ENCODE results near the gene SCARB1.

SCARB1 gene

GRCh38 chr12:124864326-124864752, 675 bp upstream of the SCARB1 start:
- CTCF ChIA-PET: interaction anchor here (0.7 to 0.8 kb wide), 2 partner anchors 69 to 578 kb away, joined by 3 read pairs; no protein-coding TSS in a partner anchor
- Histone ChIP-seq H3K9me3 (ENCODE audit: control insufficient read depth, insufficient read depth, low read depth, low read length) (no peaks in the 10 kb centered on the region), H3K4me1 (ENCODE audit: control insufficient read depth, insufficient read depth, low read length) (no peaks in the 10 kb centered on the region; the same call in none of the 2 replicates), H3K27ac (ENCODE audit: extremely low read depth, low read depth, low read length) (peak overlapping the region; percentile 47; the same call in 1 of the 2 replicates), H3K4me3 (ENCODE audit: low read depth, low read length) (peak overlapping the region; percentile 17), H3K36me3 (ENCODE audit: control insufficient read depth in 2 of 2, insufficient read depth in 1 of 2, low read length in 2 of 2) (peaks cover 5 to 13% of the 10 kb centered on the region in 2 experiments; a peak in 2 of 3 replicates)
- TF ChIP-seq, protein P1, sequence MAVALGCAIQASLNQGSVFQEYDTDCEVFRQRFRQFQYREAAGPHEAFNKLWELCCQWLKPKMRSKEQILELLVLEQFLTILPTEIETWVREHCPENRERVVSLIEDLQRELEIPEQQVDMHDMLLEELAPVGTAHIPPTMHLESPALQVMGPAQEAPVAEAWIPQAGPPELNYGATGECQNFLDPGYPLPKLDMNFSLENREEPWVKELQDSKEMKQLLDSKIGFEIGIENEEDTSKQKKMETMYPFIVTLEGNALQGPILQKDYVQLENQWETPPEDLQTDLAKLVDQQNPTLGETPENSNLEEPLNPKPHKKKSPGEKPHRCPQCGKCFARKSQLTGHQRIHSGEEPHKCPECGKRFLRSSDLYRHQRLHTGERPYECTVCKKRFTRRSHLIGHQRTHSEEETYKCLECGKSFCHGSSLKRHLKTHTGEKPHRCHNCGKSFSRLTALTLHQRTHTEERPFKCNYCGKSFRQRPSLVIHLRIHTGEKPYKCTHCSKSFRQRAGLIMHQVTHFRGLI (tag by site-specific recombination; IDR thresholded peaks at IDR 0.05): 0 out of 2 replicates have a peak, but pooled peaks have one; percentile 37
- TF ChIP-seq ZNF488 (tag by site-specific recombination; IDR thresholded peaks at IDR 0.05): no peak
- no peak for TF ChIP-seq ZNF19 (tag by site-specific recombination; IDR thresholded peaks at IDR 0.05; ENCODE audit: low read depth)
- TF ChIP-seq ZBTB1 (tag by site-specific recombination; IDR thresholded peaks at IDR 0.05): no peak
- TF ChIP-seq, protein P2, sequence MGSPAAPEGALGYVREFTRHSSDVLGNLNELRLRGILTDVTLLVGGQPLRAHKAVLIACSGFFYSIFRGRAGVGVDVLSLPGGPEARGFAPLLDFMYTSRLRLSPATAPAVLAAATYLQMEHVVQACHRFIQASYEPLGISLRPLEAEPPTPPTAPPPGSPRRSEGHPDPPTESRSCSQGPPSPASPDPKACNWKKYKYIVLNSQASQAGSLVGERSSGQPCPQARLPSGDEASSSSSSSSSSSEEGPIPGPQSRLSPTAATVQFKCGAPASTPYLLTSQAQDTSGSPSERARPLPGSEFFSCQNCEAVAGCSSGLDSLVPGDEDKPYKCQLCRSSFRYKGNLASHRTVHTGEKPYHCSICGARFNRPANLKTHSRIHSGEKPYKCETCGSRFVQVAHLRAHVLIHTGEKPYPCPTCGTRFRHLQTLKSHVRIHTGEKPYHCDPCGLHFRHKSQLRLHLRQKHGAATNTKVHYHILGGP (tag by site-specific recombination; IDR thresholded peaks at IDR 0.05): no peak
- 0 out of 2 replicates have a peak, but pooled peaks have one; percentile 6 for TF ChIP-seq ZNF777 (tag by site-specific recombination; IDR thresholded peaks at IDR 0.05; ENCODE audit: borderline replicate concordance)
- no peak for TF ChIP-seq SALL2 (tag by site-specific recombination; IDR thresholded peaks at IDR 0.05; ENCODE audit: borderline replicate concordance)
- TF ChIP-seq, protein P3, sequence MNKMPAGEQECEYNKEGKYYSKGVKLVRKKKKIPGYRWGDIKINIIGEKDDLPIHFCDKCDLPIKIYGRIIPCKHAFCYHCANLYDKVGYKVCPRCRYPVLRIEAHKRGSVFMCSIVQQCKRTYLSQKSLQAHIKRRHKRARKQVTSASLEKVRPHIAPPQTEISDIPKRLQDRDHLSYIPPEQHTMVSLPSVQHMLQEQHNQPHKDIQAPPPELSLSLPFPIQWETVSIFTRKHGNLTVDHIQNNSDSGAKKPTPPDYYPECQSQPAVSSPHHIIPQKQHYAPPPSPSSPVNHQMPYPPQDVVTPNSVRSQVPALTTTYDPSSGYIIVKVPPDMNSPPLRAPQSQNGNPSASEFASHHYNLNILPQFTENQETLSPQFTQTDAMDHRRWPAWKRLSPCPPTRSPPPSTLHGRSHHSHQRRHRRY (tag by site-specific recombination; IDR thresholded peaks at IDR 0.05): no peak
- 0 out of 2 replicates have a peak, but pooled peaks have one; percentile 2 for TF ChIP-seq ZNF2 (tag by site-specific recombination; IDR thresholded peaks at IDR 0.05)
- no peak for TF ChIP-seq ATF2 (tag by site-specific recombination; IDR thresholded peaks at IDR 0.05; ENCODE audit: low read depth)
- TF ChIP-seq ZSCAN16 (tag by site-specific recombination; IDR thresholded peaks at IDR 0.05): no peak
- no peak for TF ChIP-seq ZNF560 (tag by site-specific recombination; IDR thresholded peaks at IDR 0.05; ENCODE audit: borderline replicate concordance)
- POLR2A ChIA-PET: interaction anchor here (0.6 to 1.4 kb wide), 5 partner anchors 25 to 76 kb away, joined by 3 to 7 read pairs (median 5); partner anchors contain the start of gene UBC

DNA sequence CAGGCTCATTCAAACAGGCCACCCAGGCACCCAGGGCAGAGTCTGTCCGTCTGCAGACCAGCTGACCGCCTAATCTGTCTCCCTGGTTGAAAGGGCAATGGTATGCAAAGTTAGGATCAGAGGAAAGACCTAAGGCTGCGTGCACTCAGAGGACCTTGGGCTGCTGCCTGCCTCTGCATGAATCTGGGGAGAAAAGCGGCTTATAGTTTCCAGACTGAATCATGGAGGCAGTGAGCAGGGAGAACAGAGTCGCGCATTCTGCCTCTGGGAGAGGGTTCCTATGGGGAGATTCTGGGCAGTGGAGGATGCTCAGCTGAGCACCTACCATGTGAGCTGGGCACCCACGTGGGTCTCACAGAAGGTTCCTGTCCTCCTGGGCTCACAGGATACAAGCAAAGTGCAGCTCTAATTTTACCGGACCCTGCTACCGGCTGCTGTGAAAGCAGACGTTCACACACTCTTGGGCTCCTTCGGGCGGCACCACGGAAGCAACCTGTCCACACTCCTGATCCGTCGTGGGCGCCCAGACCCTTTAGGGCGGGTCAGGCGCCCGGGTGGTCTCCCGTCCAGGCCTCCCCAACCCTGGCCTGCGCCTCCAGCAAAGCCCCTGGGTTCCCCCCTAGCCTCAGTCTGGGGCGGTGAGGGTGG, 772 bp downstream of the SCARB1 start:
- POLR2A ChIA-PET: interaction anchor here (0.6 to 2.7 kb wide), 3 partner anchors 10 to 143 kb away, joined by 3 to 9 read pairs (median 4); no protein-coding TSS in a partner anchor
- CTCF ChIA-PET: interaction anchor here (1.1 to 2.1 kb wide), 2 partner anchors 38 to 43 kb away, joined by 3 to 7 read pairs; no protein-coding TSS in a partner anchor
- peak; percentile 67; the same call in 1 of the 2 replicates for TF ChIP-seq ZNF335 (tag by site-specific recombination; conservative IDR thresholded peaks at IDR 0.05)
- no peak for TF ChIP-seq SCRT1 (tag by site-specific recombination; IDR thresholded peaks at IDR 0.05; ENCODE audit: borderline replicate concordance)
- no peak for TF ChIP-seq ZBTB8A (tag by site-specific recombination; IDR thresholded peaks at IDR 0.05)
- no peak for TF ChIP-seq BCL11B (tag by site-specific recombination; IDR thresholded peaks at IDR 0.05; ENCODE audit: low read depth)
- TF ChIP-seq ZNF169 (tag by site-specific recombination; IDR thresholded peaks at IDR 0.05): no peak
- TF ChIP-seq ZNF585B (tag by site-specific recombination; IDR thresholded peaks at IDR 0.05): no peak
- peak; percentile 94 for TF ChIP-seq ZBTB17 (tag by site-specific recombination; IDR thresholded peaks at IDR 0.05)
- no peak for TF ChIP-seq ZNF138 (tag by site-specific recombination; IDR thresholded peaks at IDR 0.05; ENCODE audit: borderline replicate concordance)
- TF ChIP-seq ZNF664 (tag by site-specific recombination; IDR thresholded peaks at IDR 0.05): no peak
- TF ChIP-seq, protein P4, sequence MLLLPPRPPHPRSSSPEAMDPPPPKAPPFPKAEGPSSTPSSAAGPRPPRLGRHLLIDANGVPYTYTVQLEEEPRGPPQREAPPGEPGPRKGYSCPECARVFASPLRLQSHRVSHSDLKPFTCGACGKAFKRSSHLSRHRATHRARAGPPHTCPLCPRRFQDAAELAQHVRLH (tag by site-specific recombination; IDR thresholded peaks at IDR 0.05): no peak
- TF ChIP-seq, protein P5, sequence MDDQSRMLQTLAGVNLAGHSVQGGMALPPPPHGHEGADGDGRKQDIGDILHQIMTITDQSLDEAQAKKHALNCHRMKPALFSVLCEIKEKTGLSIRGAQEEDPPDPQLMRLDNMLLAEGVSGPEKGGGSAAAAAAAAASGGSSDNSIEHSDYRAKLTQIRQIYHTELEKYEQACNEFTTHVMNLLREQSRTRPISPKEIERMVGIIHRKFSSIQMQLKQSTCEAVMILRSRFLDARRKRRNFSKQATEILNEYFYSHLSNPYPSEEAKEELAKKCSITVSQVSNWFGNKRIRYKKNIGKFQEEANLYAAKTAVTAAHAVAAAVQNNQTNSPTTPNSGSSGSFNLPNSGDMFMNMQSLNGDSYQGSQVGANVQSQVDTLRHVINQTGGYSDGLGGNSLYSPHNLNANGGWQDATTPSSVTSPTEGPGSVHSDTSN (CRISPR knock-in tag; IDR thresholded peaks at IDR 0.05): 0 out of 2 replicates have a peak, but pooled peaks have one; percentile 0

More for the DNA sequence above, 772 bp downstream of the SCARB1 start:
- Histone ChIP-seq H3K9me3 (ENCODE audit: control insufficient read depth, insufficient read depth, low read depth, low read length) (no peaks in the 10 kb centered on the region), H3K4me1 (ENCODE audit: control insufficient read depth, insufficient read depth, low read length) (no peaks in the 10 kb centered on the region; the same call in none of the 2 replicates), H3K4me3 (ENCODE audit: low read depth, low read length) (peak overlapping the region; percentile 59), H3K27ac (ENCODE audit: extremely low read depth, low read depth, low read length) (peak overlapping the region; percentile 75; the same call in 1 of the 2 replicates), H3K36me3 (ENCODE audit: control insufficient read depth in 2 of 2, insufficient read depth in 1 of 2, low read length in 2 of 2) (peaks cover 5 to 19% of the 10 kb centered on the region in 2 experiments; a peak in 2 of 3 replicates)
